Panc1 (cell line): ENCODE results near the gene MAMDC2.

Experiments used
- CTCF ChIP-seq: fragments of 450-650 bp; IDR thresholded peaks from 2 replicates; pipeline ENCODE4 v1.5.1; 2017; ENCODE audit warnings: mild to moderate bottlenecking
- POLR2AphosphoS5 ChIP-seq: IDR thresholded peaks from 2 replicates; pipeline ENCODE4 v1.6.1; 2012; ENCODE audit warnings: mild to moderate bottlenecking, low read depth, low read length, moderate library complexity
- REST ChIP-seq, 2 experiments: IDR thresholded peaks; 2 replicates each; pipeline ENCODE4 v1.6.1; 2011 to 2012; ENCODE audit warnings: low read depth in 2 of 2, control low read depth in 1 of 2, low read length in 1 of 2, mild to moderate bottlenecking in 1 of 2, moderate library complexity in 1 of 2; ENCODE audit not compliant: insufficient read depth in 1 of 2
- SIN3A ChIP-seq: IDR thresholded peaks from 2 replicates; pipeline ENCODE4 v1.6.1; 2012; ENCODE audit warnings: low read depth, mild to moderate bottlenecking, low read length, moderate library complexity, borderline replicate concordance; ENCODE audit not compliant: insufficient read depth

- TF ChIP-seq CTCF (no peak), REST (IDR thresholded peaks at IDR 0.05; ENCODE audit: insufficient read depth in 1 of 2, low read depth in 2 of 2, low read length in 1 of 2) (no peak), POLR2AphosphoS5 (no peak), SIN3A (no peak)
These were observed 37.0 kb downstream of the MAMDC2 start for GRCh38 chr9:70080481-70081119.
